ENCODE data around the gene PTGR1.
"Not testable (repeated sequence)": the region's sequence is repeated elsewhere in the genome, so short reads cannot be mapped to it uniquely, and the experiment has no call there.

PTGR1 gene

DNA sequence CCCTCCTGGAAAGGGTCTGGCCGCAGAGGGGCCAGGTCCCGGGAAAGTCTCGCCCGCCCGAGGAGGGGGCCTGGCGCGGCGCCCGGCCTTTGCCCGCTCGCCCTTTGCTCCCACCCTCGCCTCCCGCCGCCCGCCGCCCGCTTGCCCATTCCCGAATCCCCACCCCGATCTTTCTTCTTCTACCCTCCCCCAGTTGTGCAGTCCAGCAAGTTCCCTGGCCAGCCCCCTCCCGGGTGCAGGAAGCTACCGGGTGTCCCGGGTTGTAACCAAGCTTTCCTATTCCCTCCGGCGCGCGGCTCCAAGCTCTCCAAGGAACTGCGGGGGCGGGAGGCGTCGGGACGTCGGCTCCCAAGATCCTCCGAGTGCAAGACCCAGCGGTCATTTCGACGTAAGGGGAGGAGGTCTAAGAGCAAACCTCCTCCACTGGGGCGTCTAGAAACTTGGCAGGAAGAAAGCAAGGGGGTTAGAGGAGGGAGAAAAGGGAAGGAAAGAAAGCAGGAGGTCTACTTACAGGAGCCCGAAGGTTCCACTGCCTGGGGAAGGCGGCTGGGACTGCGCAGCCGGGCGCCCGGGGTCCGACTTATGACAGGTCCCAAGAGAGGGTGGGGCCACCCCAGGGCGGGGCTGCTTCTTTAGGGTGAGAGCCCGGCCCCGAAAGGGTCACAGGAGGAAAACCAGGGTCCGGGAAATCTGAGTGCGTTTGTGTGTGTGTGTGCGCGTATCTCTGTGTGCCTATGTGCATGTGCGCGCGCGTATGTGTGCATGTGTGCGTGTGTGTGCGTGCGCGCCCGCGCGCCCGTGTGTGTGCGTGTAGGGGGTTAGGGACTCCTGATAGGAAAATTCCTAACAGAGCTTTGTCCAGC is at the start of gene PTGR1:
Gene PTGR1, minus strand, starts transcription at position 556 of the 863 bp plus-strand sequence. CDS start 2,225 bp downstream, outside the sequence.
- no peak for DNase-seq (ENCODE audit: low read depth, low spot score)

DNA sequence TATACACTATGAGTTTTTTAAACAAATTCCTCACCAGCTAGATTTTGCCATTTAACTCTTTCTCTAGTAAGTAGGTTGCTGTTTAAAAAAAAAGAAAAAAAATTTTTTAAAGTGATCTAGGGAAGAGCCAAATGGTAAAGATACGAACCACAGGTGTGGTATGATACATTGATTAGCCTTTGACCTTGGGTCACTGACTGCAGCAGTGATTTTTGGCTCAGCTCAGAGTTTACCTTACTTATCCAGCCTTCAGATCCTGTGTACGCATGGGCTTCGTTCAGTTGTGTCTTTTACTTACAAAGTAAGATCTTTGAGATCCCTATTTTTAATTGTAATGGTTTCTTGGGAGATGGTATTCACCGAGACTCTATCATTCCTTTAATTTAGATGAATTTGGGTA is 49.6 kb upstream of the PTGR1 start:
- DNase-seq (ENCODE audit: low read depth, low spot score) = no peak

DNA sequence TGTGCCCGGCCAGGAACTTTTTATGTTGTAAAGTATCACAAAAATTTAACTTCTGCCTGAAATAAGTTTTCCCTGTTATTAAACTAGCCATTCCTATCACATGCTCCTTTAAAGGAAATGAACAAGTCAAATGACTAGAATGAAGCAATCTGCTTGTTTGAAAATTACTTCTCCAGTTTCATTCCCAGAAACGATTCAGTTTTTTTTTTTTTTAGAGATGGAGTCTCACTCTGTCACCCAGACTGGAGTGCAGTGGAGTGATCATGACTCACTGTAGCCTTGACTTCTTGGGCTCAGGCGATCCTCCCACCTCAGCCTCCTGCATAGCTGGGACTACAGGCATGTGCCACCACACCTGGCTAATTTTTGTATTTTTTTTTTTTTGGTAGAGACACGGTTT is 48.6 kb upstream of the PTGR1 start:
- no peak for DNase-seq (ENCODE audit: low read depth, low spot score)

- no peak for DNase-seq (ENCODE audit: low read depth, low spot score)
Observed at GRCh38 chr9:111646417-111646816, 47.0 kb upstream of the PTGR1 start.

GRCh38 chr9:111645806-111646205 is 46.4 kb upstream of the PTGR1 start:
- DNase-seq (ENCODE audit: low read depth, low spot score) = no peak

DNA sequence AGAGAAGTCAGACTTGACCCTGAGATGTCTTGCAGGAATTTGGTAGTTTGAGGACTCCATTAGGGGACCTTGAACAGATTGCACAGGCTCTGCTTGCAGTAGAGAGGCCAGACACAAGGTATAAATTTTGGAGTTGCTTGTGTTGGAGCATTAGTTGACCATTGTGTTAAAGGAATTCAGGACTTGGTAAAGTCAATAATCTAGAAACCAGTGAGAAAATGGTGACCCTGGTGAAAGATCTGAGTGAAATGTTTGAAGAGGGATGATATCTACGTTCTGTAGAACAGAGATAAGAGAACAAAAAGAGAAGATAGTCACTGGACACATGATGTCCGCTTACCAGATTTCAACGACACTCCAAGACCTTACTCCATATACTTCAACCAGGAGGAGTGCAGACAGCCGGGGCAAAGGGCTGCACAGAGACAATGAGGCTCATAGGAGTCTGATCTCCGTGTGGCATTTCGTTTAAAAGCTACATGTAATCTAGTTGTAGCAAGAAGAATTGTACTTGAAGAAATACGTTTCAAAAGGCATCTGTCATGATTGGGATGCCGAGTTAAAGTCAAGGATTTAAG is 44.8 kb upstream of the PTGR1 start:
- DNase-seq (ENCODE audit: low read depth, low spot score) = no peak

DNA sequence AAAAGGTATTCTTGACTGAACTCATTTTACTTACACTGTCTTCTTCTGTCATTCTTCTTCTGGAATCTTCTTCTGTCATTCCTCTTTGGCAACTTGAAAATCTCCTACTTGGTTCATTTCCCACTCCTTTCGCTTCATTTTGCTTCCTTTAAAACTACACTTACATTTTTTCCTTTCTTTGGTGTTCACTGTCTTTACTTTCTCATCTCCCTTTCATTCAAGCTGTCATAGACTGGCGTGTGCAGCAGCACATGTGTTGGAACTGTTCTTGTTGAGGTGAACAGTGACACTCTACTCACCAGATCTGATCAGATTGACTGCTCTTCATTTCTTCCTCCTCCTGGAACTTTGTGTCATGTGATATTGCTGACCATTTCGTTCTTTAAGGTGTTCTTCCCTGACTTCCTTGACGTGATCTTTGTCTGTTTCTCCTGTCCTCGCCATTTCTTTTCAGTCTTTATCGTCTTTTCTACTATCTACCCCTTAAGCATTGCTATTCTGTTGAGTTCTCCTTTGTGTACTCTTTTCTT is 38.0 kb upstream of the PTGR1 start:
- no peak for DNase-seq (ENCODE audit: low read depth, low spot score)

GRCh38 chr9:111634860-111635259 is 35.4 kb upstream of the PTGR1 start:
- DNase-seq (ENCODE audit: low read depth, low spot score) = no peak

GRCh38 chr9:111633389-111633736 is 33.9 kb upstream of the PTGR1 start:
- DNase-seq (ENCODE audit: low read depth, low spot score) = no peak

DNA sequence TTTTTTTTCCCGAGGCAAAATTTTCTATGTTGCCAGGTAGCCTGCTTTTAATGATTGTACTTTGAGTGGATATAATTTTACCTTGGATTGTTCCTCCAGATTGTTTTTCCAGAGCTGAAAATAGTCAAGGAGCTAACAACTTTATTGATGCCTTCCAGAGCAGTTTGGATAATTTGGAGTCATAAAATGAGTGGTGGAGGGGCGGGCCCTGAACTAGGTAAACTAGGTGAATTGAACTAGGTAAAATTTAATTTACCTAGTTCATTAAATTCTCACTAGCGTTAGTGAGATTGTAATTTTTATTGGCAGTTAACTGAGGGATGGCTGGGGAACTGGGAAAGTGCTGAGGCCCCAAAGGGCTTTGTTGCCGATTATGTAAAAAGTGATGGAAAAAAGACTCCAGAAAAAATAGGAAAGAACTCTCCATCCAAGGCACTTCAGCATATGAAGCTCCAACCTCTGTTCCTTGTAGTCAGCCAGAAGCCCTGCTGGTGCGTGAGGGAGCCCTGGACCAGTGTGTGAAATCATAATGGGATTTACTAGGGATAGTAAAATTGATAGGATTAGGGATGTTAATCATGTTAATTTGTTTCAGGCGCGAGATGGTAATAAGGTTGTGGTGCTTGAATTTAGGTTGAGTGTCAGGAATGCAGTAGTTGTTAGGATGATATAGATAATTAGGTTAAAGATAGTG is 33.4 kb upstream of the PTGR1 start:
- no peak for DNase-seq (ENCODE audit: low read depth, low spot score)

DNA sequence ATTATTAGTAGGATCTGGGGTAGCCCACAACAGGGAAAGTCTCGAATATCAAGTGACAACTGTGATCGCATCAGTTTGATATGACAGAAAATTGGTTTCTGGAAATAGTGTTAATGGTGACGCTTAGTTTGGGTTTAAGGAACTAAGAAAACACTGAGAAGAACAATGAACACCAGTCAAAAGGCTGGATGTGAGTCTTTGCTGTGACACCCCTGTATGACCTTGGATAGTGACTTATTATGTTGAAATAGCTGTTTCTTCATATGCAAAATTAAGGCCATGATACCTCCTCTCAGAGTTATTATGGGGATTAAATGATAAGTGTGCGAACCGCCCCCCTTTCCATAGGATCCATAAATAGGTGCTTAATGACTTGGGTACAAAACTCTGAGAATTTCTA is 32.6 kb upstream of the PTGR1 start:
- DNase-seq (ENCODE audit: low read depth, low spot score) = no peak

DNA sequence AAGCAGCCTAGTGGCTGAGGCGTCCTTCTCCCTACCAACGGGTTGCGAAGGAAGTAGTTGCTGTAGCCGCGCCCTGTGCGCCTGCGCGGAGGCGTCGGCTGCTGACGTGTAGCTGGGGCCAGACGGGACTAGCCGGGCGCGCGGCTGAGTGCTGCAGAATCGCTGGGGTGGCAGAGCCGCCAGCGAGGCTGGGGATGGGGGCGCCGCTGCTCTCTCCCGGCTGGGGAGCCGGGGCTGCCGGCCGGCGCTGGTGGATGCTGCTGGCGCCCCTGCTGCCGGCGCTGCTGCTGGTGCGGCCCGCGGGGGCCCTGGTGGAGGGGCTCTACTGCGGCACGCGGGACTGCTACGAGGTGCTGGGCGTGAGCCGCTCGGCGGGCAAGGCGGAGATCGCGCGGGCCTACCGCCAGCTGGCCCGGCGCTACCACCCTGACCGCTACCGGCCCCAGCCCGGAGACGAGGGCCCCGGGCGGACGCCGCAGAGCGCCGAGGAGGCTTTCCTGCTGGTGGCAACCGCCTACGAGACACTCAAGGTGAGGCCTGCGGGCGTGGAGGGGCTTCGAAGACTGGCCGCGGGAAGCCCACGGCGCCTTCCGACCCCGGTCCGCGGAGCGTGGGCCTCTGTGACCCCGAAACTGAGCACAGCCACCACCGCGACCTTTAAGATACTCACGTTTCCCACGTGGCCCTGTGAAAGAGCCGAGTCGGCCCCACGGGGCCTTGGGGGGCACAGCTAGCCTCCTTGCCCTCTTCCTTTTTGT is 31.9 kb upstream of the PTGR1 start, which contains the start of gene DNAJC25:
Gene DNAJC25, plus strand, starts transcription at position 121 of the 758 bp plus-strand sequence. Its CDS starts 74 bp downstream, at position 195.
- DNase-seq (ENCODE audit: low read depth, low spot score) = peak; percentile 93

- no peak for DNase-seq (ENCODE audit: low read depth, low spot score)
Observed at GRCh38 chr9:111630964-111631213, 31.4 kb upstream of the PTGR1 start.

- DNase-seq (ENCODE audit: low read depth, low spot score) = no peak
Observed at GRCh38 chr9:111630182-111630963, 30.9 kb upstream of the PTGR1 start.

DNA sequence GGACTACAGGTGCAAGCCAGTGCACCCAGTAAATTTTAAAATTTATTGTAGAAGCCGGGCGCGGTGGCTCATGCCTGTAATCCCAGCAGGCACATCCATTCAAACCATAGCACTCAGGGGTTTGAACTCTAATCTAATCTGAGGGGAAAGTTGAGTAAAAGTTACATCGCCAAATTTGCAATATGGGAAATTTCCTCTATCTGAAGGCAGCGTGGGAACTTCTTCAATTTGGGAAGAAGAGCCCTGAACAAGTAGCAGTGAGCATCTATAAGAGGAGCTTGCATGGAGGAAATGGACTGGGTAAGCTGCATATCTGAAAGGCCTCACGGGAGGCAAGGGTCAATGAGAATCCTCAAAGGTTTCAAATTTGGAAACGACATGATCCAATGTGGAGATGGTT is 29.0 kb upstream of the PTGR1 start:
- no peak for DNase-seq (ENCODE audit: low read depth, low spot score)

DNA sequence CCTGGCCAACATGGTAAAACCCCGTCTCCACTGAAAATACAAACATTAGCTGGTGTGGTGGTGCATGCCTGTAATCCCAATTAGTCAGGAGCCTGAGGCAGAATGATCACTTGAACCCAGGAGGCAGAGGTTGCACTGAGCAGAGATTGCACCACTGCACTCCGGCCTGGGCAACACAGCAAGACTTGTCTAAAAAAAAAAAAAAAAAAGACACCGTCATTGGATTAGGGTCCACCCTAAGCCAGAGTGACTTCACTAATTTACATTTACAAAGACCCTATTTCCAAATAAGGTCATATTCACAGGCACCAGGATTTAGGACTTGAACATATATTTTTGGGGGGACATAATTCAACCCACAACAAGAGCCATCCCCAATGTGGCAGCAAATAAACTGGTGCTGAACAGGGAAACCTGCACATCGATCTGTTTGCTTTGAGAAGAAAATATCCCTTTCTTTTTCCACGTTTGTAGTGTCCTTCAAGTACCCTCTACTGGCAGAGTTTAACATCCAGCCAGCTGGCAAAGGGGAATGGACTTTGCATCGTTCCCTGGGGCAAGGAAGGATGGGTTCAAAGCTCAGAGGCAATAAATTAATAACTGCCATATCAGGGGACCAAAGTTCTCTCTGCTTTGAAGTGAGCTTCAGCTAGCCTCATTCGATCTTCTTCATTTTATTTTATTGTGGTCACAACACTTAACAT is 28.0 kb upstream of the PTGR1 start:
- no peak for DNase-seq (ENCODE audit: low read depth, low spot score)

GRCh38 chr9:111622626-111623025 is 23.2 kb upstream of the PTGR1 start:
- DNase-seq (ENCODE audit: low read depth, low spot score) = no peak

GRCh38 chr9:111621895-111622480 is 22.5 kb upstream of the PTGR1 start:
- no peak for DNase-seq (ENCODE audit: low read depth, low spot score)

- DNase-seq (ENCODE audit: low read depth, low spot score) = not testable (repeated sequence)
Observed at GRCh38 chr9:111617349-111617748, 17.9 kb upstream of the PTGR1 start.

DNA sequence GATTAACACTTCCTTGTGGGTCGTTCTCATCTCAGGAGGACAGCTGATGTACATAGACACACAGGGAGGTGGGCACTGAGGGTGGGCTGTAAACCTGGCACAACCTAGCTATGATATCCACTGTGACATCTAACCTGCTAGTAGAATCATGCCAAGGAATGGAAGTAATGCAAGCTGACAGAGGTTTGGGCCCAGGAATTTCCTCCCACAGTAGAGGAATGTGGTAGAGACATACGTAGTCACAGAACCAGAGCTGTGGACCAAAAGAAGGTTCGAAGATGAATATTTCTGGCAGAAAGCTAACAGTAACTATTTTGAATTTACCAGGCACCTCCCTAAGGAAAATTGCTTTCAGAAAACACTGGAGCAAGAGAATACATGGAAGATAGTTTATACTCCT is 16.5 kb upstream of the PTGR1 start:
- DNase-seq (ENCODE audit: low read depth, low spot score) = no peak

Data from brain pericyte (primary cell).